Adipocyte (in vitro differentiated cells): ENCODE data around the gene CPNE5.
A peak's percentile ranks its signal among the peaks of the same experiment; 100 is the strongest.
"Not testable (repeated sequence)": the region's sequence is repeated elsewhere in the genome, so short reads cannot be mapped to it uniquely, and the experiment has no call there.

Source experiments
- DNase-seq: peaks from one replicate; pipeline ENCODE4 v3.0.0-alpha.2; 2015; ENCODE audit warnings: low read depth
- H3K27me3 ChIP-seq: replicated peaks from 2 replicates; pipeline ENCODE4 v1.7.0; 2013; ENCODE audit warnings: mild to moderate bottlenecking, low read length, moderate library complexity; ENCODE audit not compliant: control insufficient read depth, insufficient read depth
- H3K36me3 ChIP-seq: 2 replicates; pipeline ENCODE4 v1.7.0; 2013; ENCODE audit warnings: low read length, mild to moderate bottlenecking, moderate library complexity; ENCODE audit not compliant: control insufficient read depth, insufficient read depth, severe bottlenecking
- H3K4me1 ChIP-seq: 2 replicates; pipeline ENCODE4 v1.7.0; 2013; ENCODE audit warnings: mild to moderate bottlenecking, low read length, moderate library complexity; ENCODE audit not compliant: control insufficient read depth, insufficient read depth
- H3K4me3 ChIP-seq: 2 replicates; pipeline ENCODE4 v1.7.0; 2013; ENCODE audit warnings: mild to moderate bottlenecking, low read length, moderate library complexity
- H3K9ac ChIP-seq: 2 replicates; pipeline ENCODE4 v1.7.0; 2013; ENCODE audit warnings: mild to moderate bottlenecking, low read length, moderate library complexity
- H3K9me3 ChIP-seq: 2 replicates; pipeline ENCODE4 v1.7.0; 2013; ENCODE audit warnings: mild to moderate bottlenecking, low read length, moderate library complexity; ENCODE audit not compliant: control insufficient read depth

The CPNE5 gene

DNA sequence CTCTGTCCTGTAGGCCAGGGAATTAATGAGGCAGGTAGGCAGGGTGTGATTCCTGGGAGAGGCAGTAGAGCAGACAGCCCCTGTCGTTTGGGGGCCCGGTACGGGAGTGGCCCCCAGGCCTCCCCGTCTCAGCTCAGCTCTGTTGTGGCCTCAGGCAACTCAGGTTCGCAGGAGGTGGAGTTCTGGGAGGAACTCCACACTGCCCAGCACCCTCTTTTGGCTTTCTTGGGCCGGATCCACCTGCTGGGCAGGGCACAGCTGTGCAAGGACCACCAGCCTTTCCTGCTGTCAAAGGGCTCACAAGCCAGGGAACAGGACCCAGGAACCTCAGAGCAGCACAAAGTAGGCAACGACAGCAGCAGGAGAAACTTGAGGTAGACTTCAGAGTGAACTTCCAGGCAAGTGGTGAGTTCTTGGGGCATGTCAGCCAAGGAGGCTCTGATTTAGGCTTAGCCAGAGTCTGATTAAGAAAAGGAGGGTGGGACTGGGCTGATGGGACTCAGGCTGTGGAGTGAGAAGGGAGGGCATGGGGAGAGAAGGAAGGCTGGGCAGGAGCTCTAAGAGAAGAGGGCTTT lies 104.7 kb downstream of the CPNE5 start:
- DNase-seq, result no peak
- H3K9me3 ChIP-seq, result no peaks in the 10 kb centered on the region
- H3K9ac ChIP-seq, result peak overlapping the region; percentile 79
- H3K4me3 ChIP-seq, result peak overlapping the region; percentile 75
- H3K36me3 ChIP-seq, result no peaks in the 10 kb centered on the region
- H3K27me3 ChIP-seq, result no peaks in the 10 kb centered on the region
- peaks cover 16% of the 10 kb centered on the region for H3K4me1 ChIP-seq

DNA sequence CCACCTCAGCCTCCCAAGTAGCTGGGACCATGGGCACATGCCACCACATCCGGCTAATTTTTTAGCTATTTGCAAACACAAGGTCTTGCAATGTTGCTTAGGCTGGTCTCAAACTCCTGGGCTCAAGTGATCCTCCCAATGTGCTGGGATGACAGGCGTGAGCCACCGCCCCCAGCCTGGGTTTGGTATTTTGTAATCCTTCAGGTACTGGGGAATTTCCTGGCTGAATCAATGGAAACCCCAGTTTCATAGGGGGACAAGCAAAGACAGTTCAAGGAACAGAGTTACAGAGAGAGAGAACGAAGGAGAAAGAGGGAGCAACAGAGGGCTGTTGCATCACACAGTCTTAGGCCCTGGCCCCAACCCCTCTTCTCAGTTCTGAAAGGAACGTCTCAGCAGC lies 105.9 kb downstream of the CPNE5 start:
- no peaks in the 10 kb centered on the region for H3K27me3 ChIP-seq
- no peak overlapping the region for H3K4me3 ChIP-seq
- no peaks in the 10 kb centered on the region for H3K9me3 ChIP-seq
- H3K36me3 ChIP-seq, result no peaks in the 10 kb centered on the region
- peaks cover 25% of the 10 kb centered on the region for H3K4me1 ChIP-seq
- no peak for DNase-seq
- no peak overlapping the region for H3K9ac ChIP-seq

DNA sequence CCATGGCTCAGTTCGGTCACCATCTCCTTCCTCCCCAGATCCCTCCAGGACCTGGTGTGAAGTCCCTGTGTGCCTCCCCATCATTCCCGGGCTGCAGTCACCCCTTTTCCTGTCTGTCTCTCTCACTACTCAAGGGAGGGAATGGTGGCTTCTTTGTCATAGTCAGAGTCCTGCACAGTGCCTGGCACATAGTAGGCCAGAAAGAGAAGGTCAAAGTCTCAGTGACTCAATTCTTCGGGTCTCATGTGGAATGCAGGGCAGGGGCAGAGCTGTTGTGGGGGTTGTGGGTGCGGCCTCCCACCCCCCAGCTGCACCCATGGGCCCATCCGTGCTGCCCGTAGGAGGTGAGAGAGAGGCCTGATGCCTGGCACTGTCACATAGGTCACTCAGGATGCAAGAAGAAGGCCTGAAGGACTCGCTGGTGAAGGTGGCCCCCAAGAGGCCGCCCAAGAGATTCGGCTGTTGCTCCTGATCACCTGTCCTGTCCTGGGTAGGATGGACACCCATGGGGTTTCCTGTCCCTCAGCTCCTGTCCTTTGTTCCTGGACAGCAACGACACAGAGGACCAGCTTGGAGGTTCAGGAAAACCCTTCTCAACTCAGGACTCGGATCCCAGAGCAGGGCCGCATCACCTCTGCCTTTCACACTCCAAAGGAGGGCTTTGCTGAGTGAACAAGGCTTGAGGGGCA lies 107.5 kb downstream of the CPNE5 start:
- no peaks in the 10 kb centered on the region for H3K9me3 ChIP-seq
- peaks cover 25% of the 10 kb centered on the region for H3K4me1 ChIP-seq
- DNase-seq, result no peak
- no peak overlapping the region for H3K9ac ChIP-seq
- H3K4me3 ChIP-seq, result no peak overlapping the region
- H3K36me3 ChIP-seq, result no peaks in the 10 kb centered on the region
- no peaks in the 10 kb centered on the region for H3K27me3 ChIP-seq

DNA sequence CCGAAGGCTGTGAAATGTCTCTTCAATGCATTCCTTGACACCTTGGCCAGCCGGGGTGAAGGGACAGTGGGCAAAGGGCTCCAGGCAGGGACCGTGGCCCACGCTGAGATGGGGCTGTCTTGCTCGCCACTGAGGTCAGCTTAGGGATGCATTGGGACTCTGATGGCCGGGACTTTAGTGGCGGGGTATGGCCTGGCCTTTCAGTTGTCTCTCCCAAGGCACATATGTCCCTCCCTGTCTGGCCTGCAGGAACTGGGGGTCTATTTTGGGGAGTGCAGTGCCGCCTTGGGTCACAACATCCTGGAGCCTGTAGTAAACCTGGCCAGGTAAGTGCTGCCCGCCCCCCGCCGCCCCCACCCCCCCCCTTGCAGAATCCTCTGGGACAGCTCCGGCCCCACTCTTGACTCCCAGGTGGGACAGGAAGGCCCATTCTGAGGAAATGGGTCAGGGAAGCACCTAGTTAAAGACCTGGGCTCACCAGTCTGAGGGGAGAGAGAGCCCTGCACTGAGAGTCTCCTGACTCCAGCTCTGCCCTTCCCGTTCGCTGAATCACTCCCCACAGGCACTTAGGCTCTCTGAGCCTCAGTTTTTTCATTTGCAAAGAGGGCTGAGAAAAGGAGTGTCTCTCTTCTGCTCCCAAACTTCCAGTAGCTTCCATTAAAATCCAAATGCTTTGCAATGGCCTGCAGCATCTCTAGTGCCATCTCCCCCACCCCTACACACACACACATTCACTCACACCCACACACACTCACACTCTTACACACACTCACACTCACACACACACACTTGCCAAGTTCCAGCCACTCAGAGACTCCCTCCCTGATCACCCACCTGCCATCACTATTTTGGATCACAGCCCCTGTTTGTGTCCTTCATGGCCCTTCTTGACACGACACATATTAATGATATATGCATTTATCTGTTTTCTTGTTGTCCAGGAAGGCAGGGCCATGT lies 108.5 kb downstream of the CPNE5 start:
- no peaks in the 10 kb centered on the region for H3K27me3 ChIP-seq
- no peak for DNase-seq
- H3K36me3 ChIP-seq, result no peaks in the 10 kb centered on the region
- H3K4me1 ChIP-seq, result peaks cover 20% of the 10 kb centered on the region
- H3K4me3 ChIP-seq, result no peak overlapping the region
- no peak overlapping the region for H3K9ac ChIP-seq
- no peaks in the 10 kb centered on the region for H3K9me3 ChIP-seq

DNA sequence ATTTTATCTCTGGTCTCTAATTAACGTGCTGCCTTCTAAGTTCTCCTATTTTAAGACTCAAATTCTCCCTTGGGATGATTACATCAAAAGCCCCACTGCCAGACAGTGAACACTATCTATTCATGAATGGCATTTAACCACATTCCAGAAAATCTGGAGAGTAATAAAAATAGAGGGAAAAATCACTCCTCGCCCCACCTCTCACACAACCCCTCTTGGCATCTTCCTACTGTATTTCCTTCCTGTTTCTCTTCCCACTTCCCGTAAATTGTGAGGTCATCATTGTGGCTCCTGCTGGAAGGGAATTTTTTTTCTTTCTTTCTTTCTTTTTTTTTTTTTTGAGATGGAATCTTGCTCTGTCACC lies 110.1 kb downstream of the CPNE5 start:
- no peaks in the 10 kb centered on the region for H3K27me3 ChIP-seq
- no peak overlapping the region for H3K9ac ChIP-seq
- no peaks in the 10 kb centered on the region for H3K36me3 ChIP-seq
- H3K9me3 ChIP-seq, result no peaks in the 10 kb centered on the region
- DNase-seq, result no peak
- H3K4me1 ChIP-seq, result peaks cover 8% of the 10 kb centered on the region
- no peak overlapping the region for H3K4me3 ChIP-seq

DNA sequence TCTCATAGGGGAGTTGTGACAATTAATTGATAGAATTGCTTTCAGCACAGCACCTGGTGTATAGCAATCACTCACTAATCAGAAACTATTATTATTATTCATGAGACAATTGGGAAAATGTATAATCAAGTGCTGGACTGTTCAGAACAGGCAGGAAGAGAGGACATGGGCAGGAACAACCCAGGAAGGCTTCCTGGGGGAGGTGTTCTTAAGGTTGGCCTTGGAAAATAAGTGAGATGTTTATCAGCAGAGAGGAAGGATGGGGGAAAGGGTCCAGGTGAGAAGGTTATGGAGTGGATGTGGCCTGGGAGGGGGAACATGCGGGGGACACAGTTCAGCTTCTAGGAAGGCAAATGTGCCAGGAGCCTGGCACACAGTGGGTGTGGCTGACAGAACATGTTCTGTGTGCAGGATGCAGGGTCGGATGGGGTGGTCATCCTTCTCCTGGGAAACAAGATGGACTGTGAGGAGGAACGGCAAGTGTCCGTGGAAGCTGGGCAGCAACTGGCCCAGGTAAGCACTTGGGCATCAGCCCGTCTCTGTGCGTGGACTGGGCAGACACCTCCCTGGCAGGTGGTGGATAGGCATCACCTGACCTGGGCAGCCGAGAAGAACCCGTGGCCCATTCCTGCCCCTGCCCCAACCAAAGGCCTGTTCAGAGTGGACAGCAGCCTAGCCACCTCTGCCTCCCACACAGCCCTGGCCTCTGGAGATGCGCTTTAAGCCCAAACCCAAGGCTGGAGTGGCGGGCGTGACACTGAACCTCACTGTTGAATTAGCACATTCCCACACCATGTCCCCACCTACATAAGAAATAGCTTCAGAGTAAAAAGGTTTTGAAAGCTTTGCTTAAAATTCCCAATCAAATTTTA lies 110.7 kb downstream of the CPNE5 start:
- Histone ChIP-seq H3K4me3 (no peak overlapping the region), H3K9ac (no peak overlapping the region), H3K36me3 (no peaks in the 10 kb centered on the region), H3K4me1 (peaks cover 8% of the 10 kb centered on the region), H3K27me3 (no peaks in the 10 kb centered on the region), H3K9me3 (no peaks in the 10 kb centered on the region)
- DNase-seq, result no peak

DNA sequence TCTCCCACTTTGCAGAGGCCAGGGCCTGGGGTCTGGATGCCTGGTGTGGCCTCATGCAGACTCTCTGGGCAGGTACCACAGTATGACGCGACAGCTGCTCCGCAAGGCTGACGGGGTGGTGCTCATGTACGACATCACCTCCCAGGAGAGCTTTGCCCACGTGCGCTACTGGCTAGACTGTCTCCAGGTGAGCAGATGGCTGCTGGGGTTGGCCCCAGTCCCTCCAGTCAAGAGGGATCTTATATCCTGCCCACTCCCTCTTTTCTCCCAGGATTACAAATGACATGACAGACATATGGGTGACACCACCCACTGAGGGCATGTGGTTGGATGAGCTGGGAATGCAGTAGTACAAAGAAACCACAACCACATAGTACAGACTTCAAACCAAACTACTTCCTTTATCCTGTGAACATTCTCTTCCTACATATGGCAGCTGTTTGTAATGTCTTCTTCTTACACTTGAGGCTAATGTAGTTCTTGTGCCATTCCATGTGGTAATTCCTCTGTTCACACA lies 111.7 kb downstream of the CPNE5 start:
- Histone ChIP-seq H3K9me3 (no peaks in the 10 kb centered on the region), H3K4me3 (no peak overlapping the region), H3K4me1 (peaks cover 8% of the 10 kb centered on the region), H3K27me3 (no peaks in the 10 kb centered on the region), H3K9ac (no peak overlapping the region), H3K36me3 (no peaks in the 10 kb centered on the region)
- DNase-seq, result no peak

DNA sequence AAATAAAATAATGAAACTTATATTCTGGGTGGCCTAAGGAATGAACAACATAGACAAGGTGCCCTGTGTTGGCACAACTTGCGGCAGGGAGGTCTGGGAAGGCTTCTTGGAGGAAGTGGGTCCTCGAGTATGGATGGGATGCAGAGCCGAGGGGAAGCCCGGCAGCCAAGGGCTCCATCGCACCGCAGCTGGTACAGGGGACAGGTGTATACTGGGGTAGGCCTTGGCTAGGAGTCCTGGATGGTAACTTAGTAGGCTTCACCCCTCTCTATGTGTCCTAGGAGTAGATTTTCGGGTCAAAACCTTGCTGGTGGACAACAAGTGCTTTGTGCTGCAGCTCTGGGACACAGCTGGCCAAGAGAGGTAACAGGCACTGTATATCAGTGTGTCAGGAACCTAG lies 113.7 kb downstream of the CPNE5 start:
- no peaks in the 10 kb centered on the region for H3K9me3 ChIP-seq
- no peak overlapping the region for H3K9ac ChIP-seq
- peaks cover 3% of the 10 kb centered on the region for H3K27me3 ChIP-seq
- DNase-seq, result no peak
- peaks cover 8% of the 10 kb centered on the region for H3K4me1 ChIP-seq
- H3K36me3 ChIP-seq, result no peaks in the 10 kb centered on the region
- no peak overlapping the region for H3K4me3 ChIP-seq

DNA sequence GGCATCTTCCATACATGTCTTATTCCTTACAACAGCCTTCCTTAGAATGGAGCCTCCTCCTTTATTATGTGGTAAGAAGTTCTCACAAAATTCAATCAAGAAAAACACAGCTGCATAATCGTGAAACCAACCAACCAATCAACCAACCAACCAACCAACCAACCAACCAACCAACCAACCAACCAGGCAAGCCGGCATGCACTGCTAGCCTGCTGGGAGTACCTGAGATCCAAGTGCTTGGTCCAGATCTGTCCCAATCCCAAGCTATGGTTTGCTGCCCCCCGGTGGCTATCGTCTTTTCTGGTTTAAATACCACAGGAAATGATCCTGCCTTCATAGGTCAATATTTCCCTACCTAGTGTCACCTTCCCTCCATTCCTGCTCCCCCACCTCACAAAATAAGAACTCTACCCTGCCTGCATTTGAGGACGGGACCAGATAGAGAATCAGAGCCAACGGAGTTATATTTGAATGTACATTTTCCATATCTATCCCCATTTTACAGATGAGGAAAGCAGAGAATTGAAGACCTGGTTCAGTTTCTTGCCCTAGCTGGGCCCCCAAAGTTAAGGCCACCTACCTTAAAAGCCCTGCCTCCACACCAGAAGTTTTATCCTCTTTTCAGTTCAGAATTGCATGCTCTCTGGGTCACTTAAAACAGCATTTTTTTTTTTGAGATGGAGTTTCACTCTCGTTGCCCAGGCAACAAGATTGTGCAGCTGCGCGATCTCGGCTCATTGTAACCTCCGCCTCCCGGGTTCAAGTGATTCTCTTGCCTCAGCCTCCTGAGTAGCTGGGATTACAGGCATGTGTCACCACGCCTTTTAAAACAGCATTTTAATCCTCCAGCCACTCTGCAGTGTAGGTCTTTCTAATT lies 114.5 kb downstream of the CPNE5 start:
- Histone ChIP-seq H3K27me3 (peaks cover 3% of the 10 kb centered on the region), H3K4me3 (no peak overlapping the region), H3K36me3 (no peaks in the 10 kb centered on the region), H3K4me1 (peaks cover 8% of the 10 kb centered on the region), H3K9ac (no peak overlapping the region), H3K9me3 (no peaks in the 10 kb centered on the region)
- peak; percentile 88 for DNase-seq

DNA sequence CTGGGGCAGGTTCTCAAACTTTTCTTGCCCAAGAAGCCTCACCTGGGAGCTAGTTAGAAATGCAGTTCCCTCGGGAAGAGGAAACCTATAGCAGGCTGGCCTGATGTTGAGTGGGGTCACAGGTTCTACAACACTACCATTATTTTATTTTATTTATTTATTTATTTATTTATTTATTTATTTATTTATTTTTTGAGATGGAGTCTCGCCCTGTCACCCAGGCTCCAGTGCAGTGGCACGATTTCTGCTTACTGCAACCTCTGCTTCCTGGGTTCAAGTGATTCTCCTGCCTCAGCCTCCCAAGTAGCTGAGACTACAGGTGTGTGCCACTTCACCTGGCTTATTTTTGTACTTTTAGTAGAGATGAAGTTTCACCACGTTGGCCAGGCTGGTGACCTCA lies 115.3 kb downstream of the CPNE5 start:
- not testable (repeated sequence) for H3K4me1 ChIP-seq, H3K27me3 ChIP-seq

More for the DNA sequence above, 115.3 kb downstream of the CPNE5 start:
- not testable (repeated sequence) for DNase-seq, H3K4me3 ChIP-seq, H3K9ac ChIP-seq, H3K36me3 ChIP-seq, H3K9me3 ChIP-seq
